Measurements from ENCODE around the gene NUPR2. TPM values are rescaled to one million over a fixed set of nuclear protein-coding genes. Genes with fewer than 3 reads are reported as not detected.
A peak's percentile ranks its signal among the peaks of the same experiment; 100 is the strongest.
"Not testable (repeated sequence)": the region's sequence is repeated elsewhere in the genome, so short reads cannot be mapped to it uniquely, and the experiment has no call there.

The NUPR2 gene
- total RNA-seq, 1 donor from 2014 or later, result not detected

- Histone ChIP-seq H3K4me3 (no peak overlapping the region), H3K4me1 (peaks cover 10% of the 10 kb centered on the region), H3K27ac (no peak overlapping the region), H3K9me3 (no peaks in the 10 kb centered on the region), H3K36me3 (peaks cover 4 to 34% of the 10 kb centered on the region in 2 donors), H3K27me3 (no peaks in the 10 kb centered on the region)
- intact Hi-C loops (cut with DNase I), result no loop called here
- TF ChIP-seq POLR2AphosphoS5 (IDR thresholded peaks at IDR 0.05; ENCODE audit: insufficient read depth in 1 of 2, low read depth in 1 of 2) (no peak), POLR2A (IDR thresholded peaks at IDR 0.05) (no peak)
- TF ChIP-seq, protein P1, sequence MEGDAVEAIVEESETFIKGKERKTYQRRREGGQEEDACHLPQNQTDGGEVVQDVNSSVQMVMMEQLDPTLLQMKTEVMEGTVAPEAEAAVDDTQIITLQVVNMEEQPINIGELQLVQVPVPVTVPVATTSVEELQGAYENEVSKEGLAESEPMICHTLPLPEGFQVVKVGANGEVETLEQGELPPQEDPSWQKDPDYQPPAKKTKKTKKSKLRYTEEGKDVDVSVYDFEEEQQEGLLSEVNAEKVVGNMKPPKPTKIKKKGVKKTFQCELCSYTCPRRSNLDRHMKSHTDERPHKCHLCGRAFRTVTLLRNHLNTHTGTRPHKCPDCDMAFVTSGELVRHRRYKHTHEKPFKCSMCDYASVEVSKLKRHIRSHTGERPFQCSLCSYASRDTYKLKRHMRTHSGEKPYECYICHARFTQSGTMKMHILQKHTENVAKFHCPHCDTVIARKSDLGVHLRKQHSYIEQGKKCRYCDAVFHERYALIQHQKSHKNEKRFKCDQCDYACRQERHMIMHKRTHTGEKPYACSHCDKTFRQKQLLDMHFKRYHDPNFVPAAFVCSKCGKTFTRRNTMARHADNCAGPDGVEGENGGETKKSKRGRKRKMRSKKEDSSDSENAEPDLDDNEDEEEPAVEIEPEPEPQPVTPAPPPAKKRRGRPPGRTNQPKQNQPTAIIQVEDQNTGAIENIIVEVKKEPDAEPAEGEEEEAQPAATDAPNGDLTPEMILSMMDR (IDR thresholded peaks at IDR 0.05), result no peak
- DNase-seq (ENCODE audit: extremely low spot score in 2 of 2), result no peak
Observed at GRCh38 chr7:56097700-56098099, 18.5 kb downstream of the NUPR2 start.

DNA sequence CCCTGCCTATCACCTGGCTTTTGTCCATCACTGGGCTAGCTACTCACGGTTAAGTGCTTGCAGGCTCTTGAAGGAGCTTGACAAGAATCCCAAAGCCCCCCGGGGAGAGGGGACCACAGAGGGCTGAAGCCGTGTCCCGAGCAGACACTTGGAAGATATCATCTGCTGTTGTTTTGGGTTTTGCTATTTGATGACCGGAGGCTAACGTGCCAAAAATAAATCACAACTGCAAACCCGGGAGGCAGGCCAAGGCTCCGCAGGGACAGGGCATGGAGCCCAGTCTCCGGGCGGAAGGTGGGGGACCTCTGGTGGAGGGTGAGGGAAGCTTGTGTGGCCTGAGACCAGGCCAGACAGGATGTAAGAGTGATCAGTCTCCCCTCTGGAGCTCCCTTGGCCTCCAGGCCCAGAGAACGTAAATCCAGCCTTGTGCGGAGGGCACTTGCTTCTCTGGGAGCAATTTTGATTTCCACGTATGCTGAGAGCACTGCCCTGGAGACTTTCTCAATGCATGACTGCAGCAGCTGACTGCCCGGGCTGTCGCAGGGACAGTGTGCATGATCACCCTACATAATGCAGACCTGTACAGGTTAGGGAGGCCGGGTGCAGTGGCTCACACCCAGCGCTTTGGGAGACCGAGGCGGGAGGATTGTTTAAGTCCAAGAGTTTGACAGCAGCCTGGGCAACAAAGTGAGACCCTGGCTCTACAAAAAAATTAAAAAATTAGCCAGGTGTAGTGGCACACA lies 23.3 kb downstream of the NUPR2 start, which contains the start of gene PHKG1:
Gene PHKG1, minus strand, starts transcription at position 164 of the 743 bp plus-strand sequence. CDS start 4,011 bp downstream, outside the sequence.
- no peaks in the 10 kb centered on the region for H3K27me3 ChIP-seq
- intact Hi-C loops (cut with DNase I), result no loop called here
- H3K4me3 ChIP-seq, result peak within 1 kb of the TSS in 1 of 2 donors; percentile 27
- DNase-seq (ENCODE audit: extremely low spot score in 2 of 2), result no peak
- H3K27ac ChIP-seq, result peak within 1 kb of the TSS; percentile 42
- H3K36me3 ChIP-seq, result no peaks in the 10 kb centered on the region
- H3K4me1 ChIP-seq, result peaks cover 24% of the 10 kb centered on the region
- TF ChIP-seq, protein P1 (IDR thresholded peaks at IDR 0.05), result no peak
- TF ChIP-seq POLR2AphosphoS5 (IDR thresholded peaks at IDR 0.05; ENCODE audit: insufficient read depth in 1 of 2, low read depth in 1 of 2), result peak; percentile 13 to 55
- no peaks in the 10 kb centered on the region for H3K9me3 ChIP-seq

GRCh38 chr7:56092388-56092787 lies 23.8 kb downstream of the NUPR2 start:
- H3K36me3 ChIP-seq; DNase-seq (ENCODE audit: extremely low spot score in 2 of 2); intact Hi-C loops (cut with DNase I); H3K9me3 ChIP-seq; H3K27me3 ChIP-seq: not testable (repeated sequence)
- Histone ChIP-seq H3K27ac (peak overlapping the region; percentile 42), H3K4me1 (peaks cover 24% of the 10 kb centered on the region), H3K4me3 (peak overlapping the region in 1 of 2 donors; percentile 27)

GRCh38 chr7:56091591-56091990 lies 24.6 kb downstream of the NUPR2 start:
- H3K9me3 ChIP-seq, result no peaks in the 10 kb centered on the region
- peak overlapping the region; percentile 42 for H3K27ac ChIP-seq
- intact Hi-C loops (cut with DNase I), result no loop called here
- H3K27me3 ChIP-seq, result no peaks in the 10 kb centered on the region
- H3K4me3 ChIP-seq, result no peak overlapping the region
- no peak for TF ChIP-seq POLR2A (IDR thresholded peaks at IDR 0.05)
- TF ChIP-seq, protein P1 (IDR thresholded peaks at IDR 0.05), result no peak
- no peak for TF ChIP-seq POLR2AphosphoS5 (IDR thresholded peaks at IDR 0.05; ENCODE audit: insufficient read depth in 1 of 2, low read depth in 1 of 2)
- no peak for DNase-seq (ENCODE audit: extremely low spot score in 2 of 2)
- H3K36me3 ChIP-seq, result no peaks in the 10 kb centered on the region
- peaks cover 24% of the 10 kb centered on the region for H3K4me1 ChIP-seq

- no peak for DNase-seq (ENCODE audit: extremely low spot score in 2 of 2)
- Histone ChIP-seq H3K9me3 (no peaks in the 10 kb centered on the region), H3K27ac (no peak overlapping the region), H3K27me3 (no peaks in the 10 kb centered on the region), H3K4me3 (no peak overlapping the region), H3K36me3 (no peaks in the 10 kb centered on the region), H3K4me1 (peaks cover 11% of the 10 kb centered on the region)
- intact Hi-C loops (cut with DNase I), result no loop called here
- TF ChIP-seq POLR2A (IDR thresholded peaks at IDR 0.05) (no peak), POLR2AphosphoS5 (IDR thresholded peaks at IDR 0.05; ENCODE audit: insufficient read depth in 1 of 2, low read depth in 1 of 2) (no peak)
- TF ChIP-seq, protein P1 (IDR thresholded peaks at IDR 0.05), result no peak
Observed at GRCh38 chr7:56087445-56087844, 28.8 kb downstream of the NUPR2 start.
